Stimulated activated CD8-positive, alpha-beta memory T cell treated with anti-CD3 and anti-CD28 coated beads, Interleukin-7, amount 100 ng/mL, for 24 hours (primary cell): ENCODE measurements around the gene NCK2.
"Not testable (repeated sequence)": the region's sequence is repeated elsewhere in the genome, so short reads cannot be mapped to it uniquely, and the experiment has no call there.

Source experiments
- DNase-seq: peaks from one replicate; pipeline ENCODE4 v3.0.0-alpha.2; 2020; ENCODE audit warnings: low read depth

The NCK2 gene

GRCh38 chr2:105756435-105756834, 11.7 kb downstream of the NCK2 start:
- DNase-seq, result no peak

- not testable (repeated sequence) for DNase-seq
Observed at GRCh38 chr2:105756865-105757264, 12.2 kb downstream of the NCK2 start.

- no peak for DNase-seq
Observed at GRCh38 chr2:105757433-105757832, 12.7 kb downstream of the NCK2 start.

GRCh38 chr2:105760191-105760590, 15.5 kb downstream of the NCK2 start:
- no peak for DNase-seq

GRCh38 chr2:105760639-105761337, 16.1 kb downstream of the NCK2 start:
- DNase-seq, result no peak

GRCh38 chr2:105761931-105762515, 17.3 kb downstream of the NCK2 start:
- no peak for DNase-seq

GRCh38 chr2:105763076-105763475, 18.4 kb downstream of the NCK2 start:
- no peak for DNase-seq

- no peak for DNase-seq
Observed at GRCh38 chr2:105764059-105764458, 19.3 kb downstream of the NCK2 start.

GRCh38 chr2:105765415-105766299, 20.9 kb downstream of the NCK2 start:
- no peak for DNase-seq

- no peak for DNase-seq
Observed at GRCh38 chr2:105766300-105766866, 21.7 kb downstream of the NCK2 start.

- no peak for DNase-seq
Observed at GRCh38 chr2:105768176-105768575, 23.5 kb downstream of the NCK2 start.

- DNase-seq, result no peak
Observed at GRCh38 chr2:105768961-105769452, 24.3 kb downstream of the NCK2 start.

- DNase-seq, result no peak
Observed at GRCh38 chr2:105769504-105769903, 24.8 kb downstream of the NCK2 start.

- DNase-seq, result no peak
Observed at GRCh38 chr2:105770149-105770548, 25.4 kb downstream of the NCK2 start.

- not testable (repeated sequence) for DNase-seq
Observed at GRCh38 chr2:105771291-105771690, 26.6 kb downstream of the NCK2 start.

GRCh38 chr2:105771836-105772235, 27.1 kb downstream of the NCK2 start:
- DNase-seq, result no peak

- no peak for DNase-seq
Observed at GRCh38 chr2:105772362-105772761, 27.6 kb downstream of the NCK2 start.

- DNase-seq, result no peak
Observed at GRCh38 chr2:105773568-105773967, 28.9 kb downstream of the NCK2 start.

GRCh38 chr2:105774781-105775337, 30.1 kb downstream of the NCK2 start:
- no peak for DNase-seq

- DNase-seq, result no peak
Observed at GRCh38 chr2:105775809-105776559, 31.3 kb downstream of the NCK2 start.

GRCh38 chr2:105776560-105776928, 31.8 kb downstream of the NCK2 start:
- no peak for DNase-seq
